GM19099 (cell line): Measurements from ENCODE around the gene B2M.

Experiments
- POLR2A ChIP-seq: IDR thresholded peaks from 3 replicates; pipeline ENCODE4 v1.6.1; 2011; ENCODE audit warnings: low read depth; ENCODE audit not compliant: insufficient read length; ENCODE audit errors: extremely low read depth

B2M gene

DNA sequence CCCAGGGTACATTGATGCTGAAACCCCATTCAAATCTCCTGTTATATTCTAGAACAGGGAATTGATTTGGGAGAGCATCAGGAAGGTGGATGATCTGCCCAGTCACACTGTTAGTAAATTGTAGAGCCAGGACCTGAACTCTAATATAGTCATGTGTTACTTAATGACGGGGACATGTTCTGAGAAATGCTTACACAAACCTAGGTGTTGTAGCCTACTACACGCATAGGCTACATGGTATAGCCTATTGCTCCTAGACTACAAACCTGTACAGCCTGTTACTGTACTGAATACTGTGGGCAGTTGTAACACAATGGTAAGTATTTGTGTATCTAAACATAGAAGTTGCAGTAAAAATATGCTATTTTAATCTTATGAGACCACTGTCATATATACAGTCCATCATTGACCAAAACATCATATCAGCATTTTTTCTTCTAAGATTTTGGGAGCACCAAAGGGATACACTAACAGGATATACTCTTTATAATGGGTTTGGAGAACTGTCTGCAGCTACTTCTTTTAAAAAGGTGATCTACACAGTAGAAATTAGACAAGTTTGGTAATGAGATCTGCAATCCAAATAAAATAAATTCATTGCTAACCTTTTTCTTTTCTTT is 5.8 kb downstream of the B2M start:
- peak; percentile 40 for TF ChIP-seq POLR2A

DNA sequence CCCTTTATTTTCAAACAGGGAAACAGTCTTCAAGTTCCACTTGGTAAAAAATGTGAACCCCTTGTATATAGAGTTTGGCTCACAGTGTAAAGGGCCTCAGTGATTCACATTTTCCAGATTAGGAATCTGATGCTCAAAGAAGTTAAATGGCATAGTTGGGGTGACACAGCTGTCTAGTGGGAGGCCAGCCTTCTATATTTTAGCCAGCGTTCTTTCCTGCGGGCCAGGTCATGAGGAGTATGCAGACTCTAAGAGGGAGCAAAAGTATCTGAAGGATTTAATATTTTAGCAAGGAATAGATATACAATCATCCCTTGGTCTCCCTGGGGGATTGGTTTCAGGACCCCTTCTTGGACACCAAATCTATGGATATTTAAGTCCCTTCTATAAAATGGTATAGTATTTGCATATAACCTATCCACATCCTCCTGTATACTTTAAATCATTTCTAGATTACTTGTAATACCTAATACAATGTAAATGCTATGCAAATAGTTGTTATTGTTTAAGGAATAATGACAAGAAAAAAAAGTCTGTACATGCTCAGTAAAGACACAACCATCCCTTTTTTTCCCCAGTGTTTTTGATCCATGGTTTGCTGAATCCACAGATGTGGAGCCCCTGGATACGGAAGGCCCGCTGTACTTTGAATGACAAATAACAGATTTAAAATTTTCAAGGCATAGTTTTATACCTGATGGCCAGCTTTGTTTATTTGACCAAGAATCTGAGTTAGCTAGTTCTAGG is 7.0 kb downstream of the B2M start:
- TF ChIP-seq POLR2A = no peak

DNA sequence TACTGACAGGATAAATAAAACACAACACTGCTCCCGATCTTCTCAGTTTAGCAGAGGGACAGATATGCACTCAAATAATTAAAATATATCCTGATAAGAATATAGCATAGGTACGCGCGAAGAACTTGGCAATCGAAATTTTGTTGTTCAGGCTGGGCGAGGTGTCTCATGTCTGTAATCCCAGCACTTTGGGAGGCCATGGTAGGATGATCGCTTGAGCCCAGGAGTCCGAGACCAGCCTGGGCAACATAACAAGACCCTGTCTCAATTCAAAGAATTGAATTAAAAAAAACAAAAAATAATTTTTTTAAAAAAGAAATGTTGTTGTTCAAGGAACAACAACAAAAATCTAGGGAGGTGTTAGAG is 7.6 kb downstream of the B2M start:
- TF ChIP-seq POLR2A = no peak

DNA sequence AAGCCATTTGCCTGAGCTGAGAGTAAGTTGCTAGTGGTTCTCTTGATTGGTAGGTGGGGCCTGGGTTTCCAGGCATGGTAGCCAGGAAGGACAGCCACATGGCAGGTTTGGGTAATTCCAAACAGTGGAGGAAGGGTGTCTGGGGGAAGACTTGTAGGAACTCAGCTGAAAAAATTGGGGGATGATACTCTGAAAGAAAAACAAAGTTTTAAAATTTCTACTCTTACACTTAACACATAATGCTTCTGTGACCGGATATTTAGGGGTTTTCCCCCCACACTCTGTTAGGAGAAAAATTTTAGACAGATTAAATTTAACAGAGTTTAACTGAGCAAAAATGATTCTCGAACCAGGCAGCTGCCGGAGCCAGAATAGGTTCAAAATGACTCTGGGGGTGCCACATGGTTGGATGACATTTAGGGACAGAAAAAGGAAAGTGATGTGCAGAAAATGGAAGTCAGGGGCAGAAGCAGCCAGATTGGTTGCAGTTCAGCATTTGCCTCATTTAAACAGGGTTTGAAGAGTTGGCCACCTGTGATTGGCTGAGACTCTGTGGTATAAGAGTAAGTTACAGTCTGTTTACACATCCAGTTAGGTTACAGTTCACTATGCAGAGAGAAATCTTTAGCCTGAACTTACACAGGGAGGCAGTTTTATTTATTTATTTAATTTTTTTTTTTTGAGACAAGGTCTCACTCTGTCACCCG is 8.1 kb downstream of the B2M start:
- peak; percentile 71 for TF ChIP-seq POLR2A

DNA sequence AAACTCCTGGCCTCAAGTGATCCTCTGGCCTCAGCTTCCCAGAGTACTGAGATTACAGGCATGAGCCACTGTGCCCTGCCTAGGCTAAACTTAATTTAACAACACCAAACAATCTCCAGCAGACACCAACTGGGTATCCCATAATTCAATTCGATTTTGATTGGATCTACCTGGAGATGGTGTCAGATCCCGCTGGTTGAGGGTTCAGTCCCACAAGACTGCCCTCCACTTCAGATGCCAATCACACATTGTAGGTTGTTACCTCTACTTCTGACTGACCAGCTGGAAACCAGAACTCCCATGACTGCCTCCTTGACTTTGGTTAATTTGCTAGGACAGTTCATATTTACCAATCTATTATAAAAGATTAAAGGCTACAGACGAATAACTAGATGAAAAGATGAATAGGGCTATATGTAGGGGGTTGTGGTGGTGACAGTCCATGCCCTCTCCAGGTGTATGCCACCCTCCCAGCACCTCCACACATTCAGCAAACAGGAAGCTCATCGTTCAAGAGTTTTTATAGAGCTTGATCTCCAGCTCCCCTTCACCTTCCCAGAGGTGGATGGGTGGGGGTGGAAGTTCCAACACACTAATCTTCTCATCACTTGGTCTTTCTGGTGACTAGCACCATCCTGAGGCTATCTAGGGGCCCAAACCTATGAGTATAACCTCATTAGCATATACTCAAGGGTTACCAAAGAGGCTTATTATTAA is 9.3 kb downstream of the B2M start:
- peak; percentile 38 for TF ChIP-seq POLR2A

DNA sequence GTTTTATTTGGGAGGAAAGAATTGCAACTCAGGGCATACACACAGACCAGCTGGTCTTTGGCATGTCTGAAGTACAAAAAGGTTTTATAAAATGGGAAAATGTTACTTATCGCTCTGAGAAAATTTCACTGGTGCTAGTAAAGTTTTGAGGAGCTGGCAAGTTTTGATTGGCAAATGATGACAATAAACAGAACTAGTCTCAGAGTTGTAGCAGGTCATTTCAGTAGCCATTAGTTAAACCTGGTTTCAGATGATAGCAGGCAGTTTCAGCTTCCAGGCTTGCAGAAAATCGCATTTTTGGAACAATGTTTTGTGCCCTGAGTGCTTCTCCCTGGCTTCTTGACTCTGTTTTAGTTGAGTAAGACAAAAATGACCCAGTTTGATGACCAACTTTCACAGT is 10.7 kb downstream of the B2M start:
- TF ChIP-seq POLR2A = no peak

- no peak for TF ChIP-seq POLR2A
Observed at GRCh38 chr15:44726136-44726535, 14.8 kb downstream of the B2M start.

GRCh38 chr15:44726568-44727484 is 15.5 kb downstream of the B2M start:
- peak; percentile 96 for TF ChIP-seq POLR2A

DNA sequence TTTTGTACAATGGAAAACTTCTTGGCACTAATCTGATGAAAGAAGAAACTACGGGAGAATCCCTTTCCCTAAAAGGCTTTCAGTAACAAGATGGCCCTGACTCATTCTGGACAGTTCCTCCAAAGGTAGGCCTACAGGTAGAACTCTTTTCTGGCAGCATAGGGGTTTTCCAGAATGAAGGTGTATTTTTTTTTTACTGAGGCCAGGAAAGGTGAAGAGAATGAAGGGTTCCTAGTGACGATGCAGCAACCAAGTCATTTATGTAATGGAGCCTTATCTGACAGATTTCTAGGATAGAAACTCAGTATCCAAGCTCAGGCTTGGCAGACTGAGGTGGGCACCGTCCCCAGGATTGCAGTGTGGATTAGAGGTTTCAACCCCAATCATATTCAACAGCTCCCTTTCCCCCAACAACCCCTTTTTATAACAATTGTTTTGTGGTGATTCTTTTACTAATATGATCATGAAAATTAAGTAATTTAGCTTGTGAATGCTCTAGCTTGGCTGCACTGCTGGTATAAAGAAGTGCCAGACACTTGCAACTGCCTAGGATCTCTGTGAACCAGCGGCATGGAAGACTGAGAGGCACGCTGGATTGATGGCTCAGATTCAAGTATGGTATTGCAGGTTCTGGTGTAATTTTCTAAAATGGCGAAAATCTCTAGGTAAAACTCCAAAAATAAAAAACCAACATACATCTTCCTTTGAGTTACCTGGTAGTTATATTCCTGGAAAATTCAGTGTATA is 16.3 kb downstream of the B2M start:
- TF ChIP-seq POLR2A = peak; percentile 12

DNA sequence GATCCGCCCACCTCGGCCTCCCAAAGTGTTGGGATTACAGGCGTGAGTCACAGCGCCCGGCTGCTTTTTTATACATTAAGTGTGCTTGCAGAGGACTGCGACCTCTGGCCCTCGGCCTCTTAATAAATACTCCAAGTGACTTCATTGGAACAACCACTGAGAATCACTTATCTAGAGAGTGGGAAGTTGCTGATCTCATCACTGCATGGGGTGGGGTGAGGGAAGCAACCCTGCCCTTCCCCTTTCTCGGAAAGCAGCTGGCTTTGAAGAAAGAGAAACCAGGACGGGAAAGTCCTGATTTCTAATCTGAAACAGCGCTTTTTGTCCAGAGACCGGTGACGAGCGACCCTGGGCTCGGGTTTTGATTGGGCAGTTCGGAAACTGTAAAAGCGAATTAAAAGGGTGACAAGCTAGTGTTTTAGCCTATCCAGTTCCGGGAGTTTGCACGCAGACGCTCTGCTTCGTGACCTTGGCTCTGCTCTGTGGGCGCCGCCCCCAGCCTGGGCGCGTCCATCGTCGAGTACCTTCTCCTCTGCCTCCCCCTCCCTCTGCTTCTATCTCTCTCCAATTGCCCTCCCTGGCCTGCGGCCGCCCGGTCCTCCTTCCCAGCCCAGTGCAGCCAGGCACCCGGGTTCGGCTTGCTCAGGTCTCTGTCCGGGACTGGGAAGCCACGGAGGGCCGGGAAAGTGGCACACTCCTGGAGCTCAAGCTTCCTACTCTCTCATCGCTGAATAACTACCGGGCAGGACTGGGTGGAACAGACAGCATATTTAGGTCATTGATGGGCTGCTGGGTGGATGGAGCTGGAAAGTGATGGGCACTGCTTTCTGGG is 17.5 kb downstream of the B2M start:
- peak; percentile 95 for TF ChIP-seq POLR2A

DNA sequence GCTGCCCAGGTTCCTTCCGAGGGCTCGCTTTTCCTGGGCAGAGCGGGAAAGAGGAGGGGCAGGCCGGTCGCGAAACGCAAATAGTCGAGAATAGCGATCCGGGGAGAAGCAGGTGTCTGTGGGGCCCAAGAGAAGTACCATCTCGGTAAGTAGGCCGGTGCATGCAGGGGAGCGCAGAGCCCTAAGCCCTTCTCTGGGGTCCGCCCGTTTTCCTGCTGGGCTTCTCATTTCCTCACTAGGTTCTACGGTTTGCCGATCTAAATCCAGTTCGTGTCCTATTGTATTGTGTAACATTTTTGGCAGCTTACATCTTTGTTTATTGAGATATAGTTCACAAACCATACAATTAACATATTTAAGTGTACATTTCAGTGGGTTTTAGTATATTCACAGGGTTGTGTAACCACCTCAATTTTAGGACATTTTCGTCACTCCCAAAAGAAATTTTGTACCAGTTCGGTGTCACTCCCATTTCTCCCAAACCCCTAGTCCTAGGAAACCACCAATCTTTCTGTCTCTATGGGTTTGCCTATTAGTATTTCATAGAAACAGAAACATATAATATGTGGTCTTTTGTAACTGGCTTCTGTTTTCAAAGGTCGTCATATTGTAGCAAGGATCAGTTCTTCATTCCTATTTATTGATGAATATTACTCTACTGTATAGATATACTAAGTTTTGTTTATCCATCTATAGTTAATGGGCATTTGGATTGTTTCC is 18.3 kb downstream of the B2M start:
- TF ChIP-seq POLR2A = no peak

- no peak for TF ChIP-seq POLR2A
Observed at GRCh38 chr15:44734839-44735481, 23.6 kb downstream of the B2M start.
